HG03575 (cell line): Measurements from ENCODE around the gene COLEC11.
"Not testable (repeated sequence)": the region's sequence is repeated elsewhere in the genome, so short reads cannot be mapped to it uniquely, and the experiment has no call there.

ENCODE experiments used
- ATAC-seq: cut with Tn5 transposase; IDR thresholded peaks from one replicate; pipeline ENCODE4 v1.9.1; 2021; ENCODE audit not compliant: unreplicated experiment, insufficient number of reproducible peaks, low FRiP score; ENCODE audit errors: extremely low read depth

The COLEC11 gene

GRCh38 chr2:3633982-3634595 is 39.2 kb downstream of the COLEC11 start:
- ATAC-seq, result no peak

- ATAC-seq, result no peak
These were observed 39.7 kb downstream of the COLEC11 start for GRCh38 chr2:3634596-3635121.

DNA sequence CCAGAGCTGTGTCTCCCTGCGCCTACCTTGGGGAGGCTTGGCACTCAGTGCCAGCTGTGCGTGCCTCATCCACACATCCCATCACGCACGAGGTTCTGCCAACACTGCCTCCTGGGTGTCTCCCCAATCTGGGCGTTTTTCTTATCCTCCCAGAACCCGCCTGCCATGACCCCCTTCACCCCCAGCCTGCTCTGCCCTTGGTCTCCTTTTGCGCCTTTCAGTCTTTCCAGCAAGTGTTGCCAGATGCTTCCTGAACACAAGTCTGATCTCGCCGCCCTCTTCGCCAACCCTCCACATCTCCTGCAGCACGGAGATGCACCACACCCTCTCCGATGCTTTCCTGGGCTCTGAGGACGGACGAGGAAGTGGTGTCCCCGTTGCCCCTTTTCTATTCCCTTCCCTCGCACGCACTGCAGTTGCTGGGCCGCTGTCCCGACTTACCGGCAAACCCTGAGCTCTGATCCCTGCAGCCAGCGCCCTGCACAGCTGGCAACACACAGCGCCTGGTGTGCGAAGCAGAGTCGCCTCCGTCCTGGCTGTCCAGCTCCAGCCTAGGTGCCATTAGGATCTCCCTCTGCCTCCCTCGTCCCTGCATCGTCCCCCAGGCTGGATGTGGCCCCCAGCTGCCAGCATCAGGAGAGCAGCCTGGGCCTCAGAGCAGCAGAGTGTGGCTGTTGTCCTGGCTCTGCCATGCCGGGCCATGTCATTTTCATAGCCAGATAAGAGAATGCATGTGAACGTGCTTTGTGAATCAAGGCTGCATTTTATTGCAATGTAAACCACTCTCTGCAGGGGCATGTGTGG is 40.5 kb downstream of the COLEC11 start:
- no peak for ATAC-seq

DNA sequence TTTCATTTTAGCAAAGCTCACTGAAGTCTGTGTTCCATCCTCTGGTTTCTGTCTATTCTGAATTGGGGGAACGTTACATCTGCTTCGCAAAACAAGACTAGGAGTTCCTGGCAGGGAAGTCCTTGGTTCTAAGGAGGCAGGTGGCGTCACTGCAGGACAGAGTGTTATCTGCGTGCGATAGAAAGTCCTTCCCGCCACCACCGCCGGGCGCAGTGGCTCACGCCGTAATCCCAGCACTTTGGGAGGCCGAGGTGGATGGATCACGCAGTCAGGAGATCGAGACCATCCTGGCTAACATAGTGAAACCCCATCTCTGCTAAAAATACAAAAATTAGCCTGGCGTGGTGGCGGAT is 41.0 kb downstream of the COLEC11 start:
- not testable (repeated sequence) for ATAC-seq

- ATAC-seq, result no peak
These were observed 41.8 kb downstream of the COLEC11 start for GRCh38 chr2:3636586-3637310.

DNA sequence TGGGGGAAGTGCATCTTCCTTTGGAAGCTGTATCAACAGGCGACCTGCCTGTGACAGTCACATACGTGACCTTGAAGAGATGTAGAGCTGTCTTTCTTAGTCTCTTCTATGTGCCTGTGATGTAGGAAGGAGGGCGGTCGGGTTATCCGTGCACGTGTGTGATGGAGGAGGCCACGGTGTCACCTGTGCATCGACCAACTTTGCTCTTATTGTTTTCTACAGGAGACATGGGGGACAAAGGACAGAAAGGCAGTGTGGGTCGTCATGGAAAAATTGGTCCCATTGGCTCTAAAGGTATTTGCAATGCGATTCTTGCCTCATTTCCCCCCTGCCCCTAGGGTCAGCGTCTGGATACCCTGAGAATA is 42.4 kb downstream of the COLEC11 start:
- no peak for ATAC-seq

DNA sequence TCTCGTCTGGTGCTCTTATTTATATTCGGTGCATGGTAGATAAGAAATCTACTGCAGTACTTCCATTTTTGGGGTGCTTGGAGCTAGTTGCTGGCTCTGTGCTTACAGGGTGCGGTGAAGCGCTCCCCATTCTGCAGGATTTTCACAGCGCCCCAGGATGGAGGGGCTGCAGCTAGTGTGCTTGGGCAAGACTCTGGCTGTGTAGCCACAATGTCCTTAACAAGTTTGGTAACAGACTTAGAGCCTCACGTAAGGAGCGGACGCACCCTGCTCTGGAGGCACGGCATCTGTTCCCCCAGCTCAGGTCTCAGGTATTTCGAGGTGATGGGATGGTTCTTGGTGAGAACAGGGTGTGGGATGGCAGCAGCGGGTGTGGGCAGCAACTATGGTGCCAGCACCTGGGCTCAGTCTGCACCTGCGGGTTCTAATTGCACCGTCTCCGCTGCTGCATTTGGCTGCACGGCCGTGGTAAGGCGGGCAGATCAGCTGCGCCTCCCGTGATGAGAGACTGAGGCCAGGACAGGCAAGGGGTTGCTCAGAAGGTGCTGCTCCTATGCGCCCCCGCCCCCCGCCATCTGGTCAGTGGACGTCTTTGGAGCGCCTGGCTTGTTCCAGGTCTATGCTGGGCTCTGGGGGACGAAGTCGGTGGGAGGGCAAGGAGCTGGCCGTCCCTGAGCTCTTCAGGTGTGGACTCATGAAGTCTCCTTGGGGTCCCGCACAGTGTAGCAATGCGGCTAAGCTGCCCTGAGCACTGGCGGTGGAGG is 43.0 kb downstream of the COLEC11 start:
- no peak for ATAC-seq

GRCh38 chr2:3638456-3638810 is 43.5 kb downstream of the COLEC11 start:
- no peak for ATAC-seq

DNA sequence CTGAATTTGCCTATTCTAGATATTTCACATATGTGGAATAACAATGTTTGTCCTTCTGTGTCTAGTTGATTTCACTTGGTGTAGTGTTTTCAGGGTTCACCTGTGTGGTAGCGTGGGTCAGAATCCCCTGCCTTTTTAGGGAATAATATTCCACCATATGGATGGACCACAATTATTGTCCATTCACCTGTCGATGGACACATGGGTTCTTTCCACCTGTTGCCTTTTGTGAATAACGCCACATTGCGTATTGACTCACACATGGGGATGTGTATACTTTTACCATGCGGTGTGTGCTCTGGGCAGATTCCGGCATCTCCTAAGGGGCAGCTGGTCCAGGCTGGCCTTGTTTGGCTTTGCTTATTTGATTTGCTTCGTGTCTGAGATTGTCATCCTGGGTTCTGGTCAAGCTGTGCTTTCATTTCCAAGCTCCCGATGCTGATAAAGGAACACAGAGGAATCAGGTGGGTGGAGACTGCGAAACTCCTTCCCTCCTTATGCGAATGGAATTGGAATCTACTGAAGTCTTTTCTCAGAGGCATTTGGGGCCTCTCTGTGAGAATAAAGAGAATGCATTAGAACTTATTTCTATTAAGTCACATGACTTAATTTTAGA is 44.2 kb downstream of the COLEC11 start:
- no peak for ATAC-seq

- no peak for ATAC-seq
These were observed 44.7 kb downstream of the COLEC11 start for GRCh38 chr2:3639653-3640052.

DNA sequence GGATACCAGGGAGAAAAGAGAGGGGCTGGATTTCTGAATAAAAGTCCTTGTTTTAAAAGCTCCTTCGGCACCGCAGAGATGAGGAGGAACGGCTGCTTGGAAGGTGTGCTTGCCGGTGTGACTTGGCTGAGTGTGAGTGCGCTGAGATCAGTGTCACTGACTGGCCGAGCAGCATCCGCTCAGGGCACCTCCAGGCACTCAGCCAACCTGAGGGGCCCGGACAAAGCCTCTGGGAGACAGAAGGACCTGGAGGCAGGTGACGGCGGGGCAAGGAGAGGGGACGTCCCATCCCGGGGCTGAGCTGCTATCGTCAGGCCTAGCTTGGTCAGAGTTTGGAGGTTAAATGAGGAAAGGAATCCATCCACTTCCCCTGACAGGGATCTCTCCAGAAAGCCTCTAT is 46.3 kb downstream of the COLEC11 start:
- ATAC-seq, result no peak

GRCh38 chr2:3641841-3642421 is 47.0 kb downstream of the COLEC11 start:
- no peak for ATAC-seq

DNA sequence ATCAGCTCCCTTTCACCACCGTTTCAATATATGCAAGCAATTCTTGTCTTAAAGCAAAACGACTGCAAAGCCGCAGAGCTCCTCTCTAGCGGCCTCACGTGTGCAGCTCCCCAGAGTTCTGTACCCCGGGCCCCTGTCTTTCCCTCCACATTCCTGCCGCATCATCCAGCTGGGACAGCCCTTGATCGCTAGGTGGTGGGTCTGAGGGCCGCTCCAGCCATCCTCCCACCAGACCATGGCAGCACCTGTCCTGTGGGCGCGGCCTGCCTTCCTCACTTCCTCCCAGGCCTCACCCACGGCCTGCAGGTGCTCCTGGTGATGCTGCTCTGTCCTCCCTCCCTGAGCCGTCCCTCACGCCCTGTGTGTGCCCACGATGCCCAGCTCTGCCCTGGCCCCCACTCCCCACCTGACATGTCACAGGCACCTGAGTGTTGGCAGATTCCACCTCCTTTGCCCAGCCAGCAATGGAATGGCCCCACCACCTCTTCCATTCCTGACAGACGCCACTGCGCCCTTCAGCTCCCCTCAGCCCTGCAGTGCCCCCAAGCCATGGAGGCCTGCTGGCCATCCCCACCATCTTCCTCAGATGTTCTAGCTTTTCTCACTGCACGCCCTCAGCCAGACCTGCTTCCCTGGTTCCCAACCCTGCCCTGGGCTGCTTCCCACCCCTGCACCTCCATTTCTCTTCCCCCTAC is 47.8 kb downstream of the COLEC11 start:
- ATAC-seq, result no peak

DNA sequence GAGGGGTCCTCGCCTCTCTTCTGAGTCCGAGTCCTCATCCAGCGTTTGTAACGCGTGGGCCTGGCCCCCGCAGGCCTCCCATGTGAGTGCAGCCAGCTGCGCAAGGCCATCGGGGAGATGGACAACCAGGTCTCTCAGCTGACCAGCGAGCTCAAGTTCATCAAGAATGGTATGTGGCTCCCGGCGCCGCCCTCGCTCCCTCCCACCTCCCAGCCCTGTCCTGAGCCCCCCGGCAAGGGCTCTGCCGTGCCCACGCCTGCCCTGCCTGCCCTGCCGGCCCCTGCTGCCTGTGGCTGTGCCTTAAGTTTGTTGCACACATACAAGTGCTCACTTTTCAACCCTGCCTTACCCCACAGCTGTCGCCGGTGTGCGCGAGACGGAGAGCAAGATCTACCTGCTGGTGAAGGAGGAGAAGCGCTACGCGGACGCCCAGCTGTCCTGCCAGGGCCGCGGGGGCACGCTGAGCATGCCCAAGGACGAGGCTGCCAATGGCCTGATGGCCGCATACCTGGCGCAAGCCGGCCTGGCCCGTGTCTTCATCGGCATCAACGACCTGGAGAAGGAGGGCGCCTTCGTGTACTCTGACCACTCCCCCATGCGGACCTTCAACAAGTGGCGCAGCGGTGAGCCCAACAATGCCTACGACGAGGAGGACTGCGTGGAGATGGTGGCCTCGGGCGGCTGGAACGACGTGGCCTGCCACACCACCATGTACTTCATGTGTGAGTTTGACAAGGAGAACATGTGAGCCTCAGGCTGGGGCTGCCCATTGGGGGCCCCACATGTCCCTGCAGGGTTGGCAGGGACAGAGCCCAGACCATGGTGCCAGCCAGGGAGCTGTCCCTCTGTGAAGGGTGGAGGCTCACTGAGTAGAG is 48.7 kb downstream of the COLEC11 start:
- ATAC-seq, result no peak

GRCh38 chr2:3644246-3644525 is 49.3 kb downstream of the COLEC11 start:
- no peak for ATAC-seq

- no peak for ATAC-seq
These were observed 50.1 kb downstream of the COLEC11 start for GRCh38 chr2:3644891-3645605.
